ENCODE data around the gene MYO16.

Gene MYO16

DNA sequence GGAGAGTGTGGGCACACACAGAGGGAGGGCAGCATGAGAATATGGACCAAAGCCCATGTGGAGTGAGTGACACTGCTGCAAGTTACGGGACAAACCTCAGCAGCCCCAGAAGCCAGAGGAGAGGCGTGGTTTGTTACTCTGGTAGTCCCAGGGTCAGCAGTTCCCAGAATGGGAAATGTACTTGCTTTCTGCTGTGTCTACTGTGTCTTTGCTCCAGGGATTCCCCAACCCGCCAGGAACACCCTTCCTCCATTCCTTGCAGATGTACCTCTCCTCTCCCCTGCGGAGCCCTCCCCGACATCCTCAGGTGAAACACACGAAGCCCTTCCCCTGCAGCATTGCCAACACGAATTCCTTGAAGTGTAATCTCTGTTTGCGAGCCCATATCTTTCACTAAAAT lies 47.2 kb downstream of the MYO16 start:
- TF ChIP-seq, protein P1, sequence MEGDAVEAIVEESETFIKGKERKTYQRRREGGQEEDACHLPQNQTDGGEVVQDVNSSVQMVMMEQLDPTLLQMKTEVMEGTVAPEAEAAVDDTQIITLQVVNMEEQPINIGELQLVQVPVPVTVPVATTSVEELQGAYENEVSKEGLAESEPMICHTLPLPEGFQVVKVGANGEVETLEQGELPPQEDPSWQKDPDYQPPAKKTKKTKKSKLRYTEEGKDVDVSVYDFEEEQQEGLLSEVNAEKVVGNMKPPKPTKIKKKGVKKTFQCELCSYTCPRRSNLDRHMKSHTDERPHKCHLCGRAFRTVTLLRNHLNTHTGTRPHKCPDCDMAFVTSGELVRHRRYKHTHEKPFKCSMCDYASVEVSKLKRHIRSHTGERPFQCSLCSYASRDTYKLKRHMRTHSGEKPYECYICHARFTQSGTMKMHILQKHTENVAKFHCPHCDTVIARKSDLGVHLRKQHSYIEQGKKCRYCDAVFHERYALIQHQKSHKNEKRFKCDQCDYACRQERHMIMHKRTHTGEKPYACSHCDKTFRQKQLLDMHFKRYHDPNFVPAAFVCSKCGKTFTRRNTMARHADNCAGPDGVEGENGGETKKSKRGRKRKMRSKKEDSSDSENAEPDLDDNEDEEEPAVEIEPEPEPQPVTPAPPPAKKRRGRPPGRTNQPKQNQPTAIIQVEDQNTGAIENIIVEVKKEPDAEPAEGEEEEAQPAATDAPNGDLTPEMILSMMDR (conservative IDR thresholded peaks at IDR 0.05; ENCODE audit: low read depth, low read length) = no peak
- no peak overlapping the region for H3K4me3 ChIP-seq (ENCODE audit: low read length)
- no peak for DNase-seq (ENCODE audit: low read depth)

DNA sequence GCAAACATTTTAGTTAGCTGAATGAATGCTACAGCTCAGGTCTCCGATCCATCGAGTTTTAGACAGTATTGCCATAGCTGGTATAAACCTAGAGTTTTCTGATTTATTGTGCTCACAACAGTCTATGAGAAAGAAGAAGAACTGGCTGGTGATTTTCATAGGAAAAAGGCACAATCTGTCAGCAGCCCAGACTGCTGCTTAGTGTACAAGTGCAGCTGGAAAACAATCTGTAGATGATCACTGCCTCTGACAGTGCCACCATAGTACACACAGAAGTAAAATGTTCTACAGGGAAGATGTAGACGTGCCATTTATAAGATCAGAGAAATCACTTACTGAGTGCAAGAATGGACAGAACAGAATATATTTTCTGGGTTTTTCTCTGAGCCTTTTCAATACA lies 48.4 kb downstream of the MYO16 start:
- TF ChIP-seq, protein P1 (conservative IDR thresholded peaks at IDR 0.05; ENCODE audit: low read depth, low read length) = no peak
- DNase-seq (ENCODE audit: low read depth) = no peak
- H3K4me3 ChIP-seq (ENCODE audit: low read length) = no peak overlapping the region

DNA sequence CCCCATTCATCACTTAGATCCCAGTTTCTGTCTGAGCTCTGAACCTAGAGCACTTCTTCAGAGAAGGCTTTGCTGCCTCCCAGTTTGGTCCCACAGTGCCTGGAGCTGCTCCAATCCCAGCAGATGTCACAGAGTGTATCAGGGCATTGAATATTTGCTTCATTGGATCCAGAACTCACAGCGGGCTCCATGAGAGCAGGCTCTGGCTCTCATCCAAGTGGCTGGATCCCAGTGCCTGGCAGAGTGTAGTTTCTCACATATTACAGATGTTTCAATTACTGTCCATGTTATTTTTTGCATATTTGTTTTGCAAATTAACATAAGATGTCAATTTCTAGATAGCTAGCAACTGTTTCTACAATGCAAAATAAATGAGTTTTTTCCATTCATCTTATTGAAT lies 50.6 kb downstream of the MYO16 start:
- H3K4me3 ChIP-seq (ENCODE audit: low read length) = no peak overlapping the region
- TF ChIP-seq, protein P1 (conservative IDR thresholded peaks at IDR 0.05; ENCODE audit: low read depth, low read length) = no peak
- no peak for DNase-seq (ENCODE audit: low read depth)

DNA sequence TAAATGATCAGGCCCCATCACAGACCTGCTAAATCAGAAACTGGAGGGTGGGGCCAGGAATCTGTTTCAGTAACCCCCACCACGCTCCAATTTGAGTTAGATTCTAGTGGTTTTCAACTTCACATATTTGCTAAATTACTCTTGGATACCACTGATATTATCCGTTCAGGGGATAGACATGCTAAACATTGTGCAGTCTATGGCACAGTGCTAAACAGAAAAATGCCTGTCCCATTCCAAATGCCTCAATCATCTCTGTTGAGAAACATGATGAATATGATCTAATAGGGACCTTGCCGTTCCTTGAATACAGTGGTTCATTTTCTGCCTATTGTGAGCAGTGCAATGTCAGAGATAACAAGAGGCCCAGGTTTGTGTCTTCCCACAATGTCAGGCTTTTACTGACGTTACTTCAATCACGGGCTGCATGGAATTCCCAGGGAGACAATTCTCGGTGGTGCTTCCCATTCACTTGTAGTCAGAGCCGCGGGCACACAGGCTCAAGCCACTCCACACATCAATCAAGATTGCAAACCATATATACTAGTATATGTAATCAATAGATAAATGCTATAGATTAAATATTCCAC lies 52.7 kb downstream of the MYO16 start:
- no peak for DNase-seq (ENCODE audit: low read depth)
- TF ChIP-seq, protein P1 (conservative IDR thresholded peaks at IDR 0.05; ENCODE audit: low read depth, low read length) = no peak

DNA sequence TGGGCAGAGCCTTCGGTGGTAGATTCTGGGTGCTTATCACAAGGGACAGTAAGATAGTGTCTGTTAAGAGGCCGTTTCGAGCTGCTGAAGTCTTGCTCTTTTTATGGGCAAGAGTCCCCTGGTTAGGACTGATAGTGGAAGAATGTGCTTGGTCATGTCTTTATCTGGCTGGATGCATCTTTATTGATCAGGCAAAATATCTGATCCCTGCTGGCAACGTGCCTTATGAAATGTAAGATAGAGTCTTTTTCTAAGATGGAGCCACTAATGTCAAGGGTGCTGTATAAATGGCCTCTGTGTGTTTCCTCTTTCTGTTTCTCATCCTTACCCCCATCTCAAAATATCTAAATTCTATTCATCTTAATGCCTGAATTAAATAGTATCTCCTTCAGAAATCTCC lies 53.3 kb downstream of the MYO16 start:
- DNase-seq (ENCODE audit: low read depth) = no peak
- TF ChIP-seq, protein P1 (conservative IDR thresholded peaks at IDR 0.05; ENCODE audit: low read depth, low read length) = no peak
- no peak overlapping the region for H3K4me3 ChIP-seq (ENCODE audit: low read length)

More for the DNA sequence above, 52.7 kb downstream of the MYO16 start:
- no peak overlapping the region for H3K4me3 ChIP-seq (ENCODE audit: low read length)

DNA sequence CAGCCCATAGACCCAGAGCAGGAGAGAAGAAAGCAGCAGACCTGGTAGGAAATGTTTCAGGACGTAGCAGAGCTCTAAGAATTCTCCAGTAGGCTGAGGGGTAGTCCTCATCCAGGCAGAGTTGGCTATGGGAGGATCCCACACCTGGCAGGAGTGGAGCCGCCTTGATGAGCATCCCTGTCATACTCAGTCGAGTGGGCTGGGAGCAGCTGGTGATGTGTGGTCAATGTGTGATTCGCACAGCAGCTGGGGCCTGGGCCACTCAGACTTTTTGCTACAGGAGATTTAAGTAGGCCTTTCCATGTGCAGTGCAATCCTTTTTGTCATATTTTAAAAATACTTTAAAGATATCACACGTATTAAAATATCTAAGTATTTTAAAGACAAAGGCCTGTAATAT lies 56.6 kb downstream of the MYO16 start:
- no peak overlapping the region for H3K4me3 ChIP-seq (ENCODE audit: low read length)
- TF ChIP-seq, protein P1 (conservative IDR thresholded peaks at IDR 0.05; ENCODE audit: low read depth, low read length) = no peak
- DNase-seq (ENCODE audit: low read depth) = no peak

DNA sequence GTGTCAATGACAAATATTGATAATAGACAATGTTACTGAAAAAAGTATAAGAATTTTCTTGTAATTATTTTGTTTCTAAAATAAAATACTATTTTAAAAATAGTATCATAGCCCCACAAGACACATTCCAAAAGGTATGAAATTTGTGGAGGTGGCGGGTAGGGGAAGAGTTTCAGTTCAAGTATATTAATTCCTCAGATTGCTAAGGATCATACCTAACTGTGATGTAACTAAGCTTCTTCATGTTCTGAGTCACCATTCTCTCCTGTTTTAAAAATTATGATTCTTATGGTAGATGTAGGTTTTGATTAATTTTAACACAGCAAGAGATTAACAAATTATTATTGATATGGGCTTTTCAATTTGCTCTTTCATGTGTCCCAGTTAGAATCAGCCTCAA lies 61.3 kb downstream of the MYO16 start:
- no peak overlapping the region for H3K4me3 ChIP-seq (ENCODE audit: low read length)
- no peak for DNase-seq (ENCODE audit: low read depth)
- TF ChIP-seq, protein P1 (conservative IDR thresholded peaks at IDR 0.05; ENCODE audit: low read depth, low read length) = no peak
